Measurements from ENCODE around the gene CDV3. TPM values are rescaled to one million over a fixed set of nuclear protein-coding genes. Genes with fewer than 3 reads are reported as not detected.

The CDV3 gene
- total RNA-seq, 2 donors from 2014 or later = 126 to 142 TPM

GRCh38 chr3:133570139-133570936, 3.1 kb upstream of the CDV3 start:
- no peak for DNase-seq
- intact Hi-C loops (cut with DNase I) = loop anchor here (10.0 kb wide), 1 partner anchor 106 kb away; no protein-coding TSS in a partner anchor
- H3K4me1 ChIP-seq = peaks cover 6% of the 10 kb centered on the region

GRCh38 chr3:133570937-133571320, 2.6 kb upstream of the CDV3 start:
- no peak for DNase-seq
- intact Hi-C loops (cut with DNase I) = loop anchor here (10.0 kb wide), 1 partner anchor 106 kb away; no protein-coding TSS in a partner anchor
- peaks cover 6% of the 10 kb centered on the region for H3K4me1 ChIP-seq

More at GRCh38 chr3:133570139-133570936, 3.1 kb upstream of the CDV3 start:
- H3K9me3 ChIP-seq = no peaks in the 10 kb centered on the region
- no peak overlapping the region for H3K27ac ChIP-seq
- no peaks in the 10 kb centered on the region for H3K27me3 ChIP-seq
- H3K36me3 ChIP-seq = no peaks in the 10 kb centered on the region
- TF ChIP-seq CTCF (IDR thresholded peaks at IDR 0.05) = no peak
- H3K4me3 ChIP-seq = no peak overlapping the region
- no peak overlapping the region for H3K9ac ChIP-seq (ENCODE audit: low read depth in 2 of 2, low read length in 2 of 2)

GRCh38 chr3:133572158-133573053, 1.1 kb upstream of the CDV3 start:
- Histone ChIP-seq H3K9me3 (no peaks in the 10 kb centered on the region), H3K4me1 (peaks cover 6% of the 10 kb centered on the region), H3K27me3 (no peaks in the 10 kb centered on the region), H3K36me3 (no peaks in the 10 kb centered on the region), H3K9ac (ENCODE audit: low read depth in 2 of 2, low read length in 2 of 2) (peak overlapping the region; percentile 36 to 73), H3K4me3 (peak overlapping the region; percentile 18), H3K27ac (peak overlapping the region; percentile 92)
- no peak for DNase-seq
- no peak for TF ChIP-seq CTCF (IDR thresholded peaks at IDR 0.05)
- intact Hi-C loops (cut with DNase I) = loop anchor here (10.0 kb wide), 1 partner anchor 108 kb away; no protein-coding TSS in a partner anchor

More at GRCh38 chr3:133570937-133571320, 2.6 kb upstream of the CDV3 start:
- Histone ChIP-seq H3K27ac (no peak overlapping the region), H3K9ac (ENCODE audit: low read depth in 2 of 2, low read length in 2 of 2) (no peak overlapping the region), H3K9me3 (no peaks in the 10 kb centered on the region), H3K27me3 (no peaks in the 10 kb centered on the region), H3K36me3 (no peaks in the 10 kb centered on the region), H3K4me3 (no peak overlapping the region)
- TF ChIP-seq CTCF (IDR thresholded peaks at IDR 0.05) = no peak

- peak; percentile 100 for DNase-seq
- intact Hi-C loops (cut with DNase I) = loop anchor here (10.0 kb wide), 1 partner anchor 108 kb away; no protein-coding TSS in a partner anchor
- Histone ChIP-seq H3K36me3 (no peaks in the 10 kb centered on the region), H3K9ac (ENCODE audit: low read depth in 2 of 2, low read length in 2 of 2) (peak overlapping the region; percentile 36 to 73), H3K27ac (peak overlapping the region; percentile 92), H3K4me1 (peaks cover 8% of the 10 kb centered on the region), H3K9me3 (no peaks in the 10 kb centered on the region), H3K4me3 (peak overlapping the region; percentile 57), H3K27me3 (no peaks in the 10 kb centered on the region)
- no peak for TF ChIP-seq CTCF (IDR thresholded peaks at IDR 0.05)
Observed at GRCh38 chr3:133573054-133573628, 345 bp upstream of the CDV3 start.

Data from colonic mucosa (tissue), 4 donors.